HFF-Myc (cell line): Measurements from ENCODE around the gene ZHX3.

Source experiments
- DNase-seq: peaks from one replicate; pipeline ENCODE4 v3.0.0-alpha.2; 2011; ENCODE audit warnings: low read depth; ENCODE audit errors: extremely low read depth
- H3K4me3 ChIP-seq: replicated peaks from 2 replicates; pipeline ENCODE4 v1.5.1; 2011; ENCODE audit warnings: low read depth, mild to moderate bottlenecking, control low read depth, low read length
- CTCF ChIP-seq: IDR thresholded peaks from 2 replicates; pipeline ENCODE4 v1.5.1; 2012; ENCODE audit warnings: mild to moderate bottlenecking, low read depth, low read length, control low read depth; ENCODE audit errors: missing control alignments

Gene ZHX3

DNA sequence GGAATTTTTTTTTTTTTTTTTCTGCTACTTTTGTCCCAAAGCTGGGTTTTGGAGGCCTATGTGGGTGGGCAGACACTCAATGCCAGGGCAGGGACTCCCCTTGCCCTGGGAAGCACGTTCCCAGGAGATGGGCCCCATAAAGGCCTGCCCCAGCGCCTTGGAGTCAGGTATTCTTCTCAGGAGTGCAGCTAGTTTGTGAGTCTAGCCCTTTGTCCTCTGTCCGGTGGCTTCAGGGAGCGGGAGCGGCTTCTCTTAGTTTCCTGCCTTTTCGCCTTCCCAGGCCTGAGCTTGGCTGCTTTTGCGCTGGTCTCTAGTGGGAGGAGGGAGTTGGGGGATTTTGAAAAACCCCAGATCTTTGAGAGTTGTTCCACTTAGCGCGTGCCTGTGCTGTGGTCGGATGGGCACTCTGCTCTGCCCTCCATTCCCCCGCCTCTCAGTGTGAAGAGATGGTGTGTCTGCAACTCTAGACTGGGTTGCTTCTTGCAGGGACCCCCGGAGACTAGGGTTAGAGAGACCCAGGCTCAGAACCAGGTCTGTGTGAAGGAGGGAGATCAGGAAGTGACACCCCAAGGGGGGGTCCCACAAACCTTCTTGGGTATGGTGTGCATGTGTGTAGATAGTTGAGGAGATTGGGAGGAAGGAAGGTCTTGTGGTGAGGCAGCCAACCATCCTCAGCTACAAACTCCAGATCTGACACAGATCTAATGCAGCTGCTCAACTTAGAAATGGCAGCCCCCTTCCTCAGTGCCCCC is 178.9 kb downstream of the ZHX3 start:
- DNase-seq, result no peak
- H3K4me3 ChIP-seq, result peak overlapping the region; percentile 74
- TF ChIP-seq CTCF, result no peak

DNA sequence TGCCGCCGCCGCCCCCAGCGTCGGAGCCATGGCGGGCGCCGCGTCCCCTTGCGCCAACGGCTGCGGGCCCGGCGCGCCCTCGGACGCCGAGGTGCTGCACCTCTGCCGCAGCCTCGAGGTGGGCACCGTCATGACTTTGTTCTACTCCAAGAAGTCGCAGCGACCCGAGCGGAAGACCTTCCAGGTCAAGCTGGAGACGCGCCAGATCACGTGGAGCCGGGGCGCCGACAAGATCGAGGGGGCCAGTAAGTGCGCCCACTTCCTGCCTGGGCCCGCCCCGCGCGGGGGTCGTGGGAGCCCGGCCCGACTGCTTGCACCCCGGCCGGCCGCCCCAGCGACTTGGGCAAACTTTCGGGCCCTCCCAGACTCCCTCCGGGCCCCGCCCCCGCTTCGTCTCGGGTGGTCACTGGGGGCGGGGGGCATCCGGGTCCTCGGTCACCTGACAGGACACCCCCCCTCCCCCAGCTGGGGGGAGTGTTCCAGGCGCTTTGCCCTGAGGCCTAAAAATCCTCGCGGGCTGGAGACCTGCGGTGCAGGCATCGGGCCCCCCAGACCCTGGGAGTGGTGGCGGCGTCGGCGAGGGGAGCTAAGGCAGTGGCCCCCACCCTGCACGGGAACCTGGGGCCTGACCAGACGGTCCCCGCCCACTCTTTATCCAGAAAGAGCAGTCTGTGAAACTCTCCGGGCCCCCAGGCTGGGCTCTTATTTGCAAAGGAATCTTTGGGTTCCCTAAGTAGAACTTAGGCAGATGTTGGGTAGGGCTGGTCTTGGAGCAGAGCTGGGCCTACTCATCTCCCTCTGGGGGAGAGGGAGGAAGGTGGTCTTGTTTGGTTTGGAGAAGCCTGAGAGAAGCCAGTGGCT is 179.7 kb downstream of the ZHX3 start:
- peak overlapping the region; percentile 74 for H3K4me3 ChIP-seq
- DNase-seq, result no peak
- TF ChIP-seq CTCF, result no peak

DNA sequence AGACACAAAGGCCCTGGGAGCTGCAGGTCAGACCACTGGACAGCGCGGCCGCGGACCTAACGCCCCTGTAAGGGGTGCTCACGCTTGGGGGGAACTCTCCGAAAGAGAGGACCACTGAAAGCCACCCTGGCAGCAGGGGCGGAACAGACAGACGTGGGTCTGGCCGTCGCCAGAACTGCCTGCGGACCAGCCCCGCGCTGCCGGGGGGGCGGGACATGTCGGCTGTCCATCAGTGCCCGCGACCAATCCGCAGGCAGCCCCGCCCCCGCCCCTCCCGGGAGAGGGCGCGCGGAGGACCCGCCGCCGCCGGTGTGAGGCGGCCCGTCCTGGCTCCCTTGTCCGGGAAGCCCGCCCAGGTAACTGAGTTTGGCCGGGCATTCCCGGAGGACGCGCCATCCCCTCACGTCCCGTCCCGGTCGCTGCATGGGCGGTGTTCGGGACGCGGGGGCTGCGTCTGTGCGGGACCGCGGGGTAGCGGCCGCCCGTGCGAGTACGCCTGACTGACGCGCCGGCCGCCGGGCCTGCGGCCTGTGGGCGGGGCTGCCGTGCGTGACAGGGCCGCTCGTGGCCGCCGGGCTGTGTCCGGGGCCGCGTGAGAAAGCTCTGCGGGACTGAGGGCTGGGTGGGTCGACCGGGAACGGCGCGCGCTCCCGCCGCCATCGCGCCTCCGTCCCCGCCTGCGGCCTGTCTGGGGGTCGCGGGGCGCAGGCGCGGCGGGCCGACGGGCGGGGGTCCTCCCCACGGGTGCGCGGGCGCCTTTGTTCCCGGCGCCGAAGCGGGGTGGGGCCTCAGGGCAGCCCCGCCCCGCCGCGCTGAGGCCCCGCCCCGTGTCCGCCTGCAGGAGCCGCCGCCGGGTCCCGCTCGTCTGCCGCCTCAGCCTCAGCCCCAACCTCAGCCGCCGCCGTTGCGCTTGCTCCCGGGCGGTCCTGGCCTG is 180.6 kb downstream of the ZHX3 start, which contains the start of gene PLCG1:
Gene PLCG1 (plus strand): TSS at position 864 of the 934 bp plus-strand sequence. CDS start 99 bp downstream, outside the sequence.
- no peak for TF ChIP-seq CTCF
- no peak for DNase-seq
- peak within 1 kb of the TSS; percentile 74 for H3K4me3 ChIP-seq

- no peak for TF ChIP-seq CTCF
- no peak for DNase-seq
- H3K4me3 ChIP-seq, result peak overlapping the region; percentile 74
Observed at GRCh38 chr20:41135888-41136679, 181.4 kb downstream of the ZHX3 start.

GRCh38 chr20:41135187-41135887 is 182.2 kb downstream of the ZHX3 start:
- peak; percentile 82 for TF ChIP-seq CTCF
- no peak overlapping the region for H3K4me3 ChIP-seq
- DNase-seq, result no peak
